Mononuclear cell (primary cell): ENCODE measurements around the gene WNT9A. TPM values are rescaled to one million over a fixed set of nuclear protein-coding genes. Genes with fewer than 3 reads are reported as not detected.

Experiments
- H3K27me3 ChIP-seq: 2 replicates; pipeline ENCODE4 v1.6.0; 2011; ENCODE audit warnings: low read length, control low read depth; ENCODE audit not compliant: insufficient read depth
- H3K4me1 ChIP-seq: 2 replicates; pipeline ENCODE4 v1.5.1; 2011; ENCODE audit warnings: mild to moderate bottlenecking, low read length, control low read depth; ENCODE audit not compliant: insufficient read depth
- H3K4me3 ChIP-seq: 2 replicates; pipeline ENCODE4 v1.5.1; 2011; ENCODE audit warnings: mild to moderate bottlenecking, low read length, moderate library complexity
- H3K9me3 ChIP-seq: 2 replicates; pipeline ENCODE4 v1.5.1; 2011; ENCODE audit warnings: low read depth, mild to moderate bottlenecking, control low read depth, low read length
- total RNA-seq: library from RNA; depleted of rRNA; stranded (reverse); fragments of >200 nt; gene quantifications from one replicate; pipeline ENCODE4 v1.2.3, GENCODE V29; 2012

WNT9A gene
- total RNA-seq, 1 donor = under 0.01 TPM

- H3K9me3 ChIP-seq = no peaks in the 10 kb centered on the region
- H3K4me1 ChIP-seq = no peaks in the 10 kb centered on the region
- no peak overlapping the region for H3K4me3 ChIP-seq
- no peaks in the 10 kb centered on the region for H3K27me3 ChIP-seq
These were observed 9.5 kb downstream of the WNT9A start for GRCh38 chr1:227938276-227938675.

GRCh38 chr1:227937838-227938145, 9.9 kb downstream of the WNT9A start:
- no peaks in the 10 kb centered on the region for H3K4me1 ChIP-seq
- H3K9me3 ChIP-seq = no peaks in the 10 kb centered on the region
- no peak overlapping the region for H3K4me3 ChIP-seq
- H3K27me3 ChIP-seq = no peaks in the 10 kb centered on the region

GRCh38 chr1:227937031-227937837, 10.5 kb downstream of the WNT9A start:
- no peaks in the 10 kb centered on the region for H3K4me1 ChIP-seq
- no peak overlapping the region for H3K4me3 ChIP-seq
- no peaks in the 10 kb centered on the region for H3K27me3 ChIP-seq
- no peaks in the 10 kb centered on the region for H3K9me3 ChIP-seq

GRCh38 chr1:227935826-227936225, 11.9 kb downstream of the WNT9A start:
- H3K27me3 ChIP-seq = no peaks in the 10 kb centered on the region
- H3K4me1 ChIP-seq = no peaks in the 10 kb centered on the region
- H3K4me3 ChIP-seq = no peak overlapping the region
- no peaks in the 10 kb centered on the region for H3K9me3 ChIP-seq

DNA sequence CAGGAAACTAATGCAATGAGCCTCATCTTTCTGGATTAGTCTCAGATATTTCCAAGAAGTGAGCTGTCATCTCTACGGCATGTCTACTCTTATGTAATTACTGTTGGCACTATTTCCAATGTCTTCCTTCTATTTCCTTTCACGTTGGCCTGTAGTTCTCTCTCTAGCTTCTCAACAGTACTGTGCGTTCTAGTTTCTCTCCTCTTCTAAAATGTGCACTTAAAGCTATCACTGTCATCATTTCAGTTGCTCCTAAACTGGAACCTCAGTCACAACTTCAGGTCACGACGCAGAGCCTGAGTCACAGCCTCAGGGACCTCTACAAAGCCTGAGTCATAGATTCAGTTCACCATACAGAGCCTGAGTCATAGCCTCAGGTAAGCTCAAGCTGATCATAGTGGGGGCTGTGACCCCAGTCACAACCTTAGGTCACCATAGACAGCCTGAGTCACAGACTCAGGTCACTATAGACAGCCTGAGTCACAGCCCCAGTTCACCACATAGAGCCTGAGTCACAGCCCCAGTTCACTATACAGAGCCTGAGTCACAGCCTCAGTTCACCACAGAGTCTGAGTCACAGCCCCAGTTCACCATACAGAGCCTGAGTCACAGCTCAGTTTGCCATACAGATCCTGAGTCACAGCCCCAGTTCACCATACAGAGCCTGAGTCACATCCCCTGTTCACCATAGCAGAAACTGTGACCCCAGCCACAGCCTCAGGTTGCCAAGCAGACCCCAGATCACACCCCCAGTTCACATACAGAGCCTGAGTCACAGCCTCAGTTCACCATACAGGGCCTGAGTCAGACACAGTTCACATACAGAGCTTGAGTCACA, 13.0 kb downstream of the WNT9A start:
- H3K4me3 ChIP-seq = no peak overlapping the region
- no peaks in the 10 kb centered on the region for H3K4me1 ChIP-seq
- H3K27me3 ChIP-seq = no peaks in the 10 kb centered on the region

GRCh38 chr1:227929751-227930472, 17.8 kb downstream of the WNT9A start:
- H3K27me3 ChIP-seq = no peaks in the 10 kb centered on the region
- H3K9me3 ChIP-seq = no peaks in the 10 kb centered on the region
- H3K4me3 ChIP-seq = no peak overlapping the region
- H3K4me1 ChIP-seq = no peaks in the 10 kb centered on the region

More for the DNA sequence above, 13.0 kb downstream of the WNT9A start:
- no peaks in the 10 kb centered on the region for H3K9me3 ChIP-seq

DNA sequence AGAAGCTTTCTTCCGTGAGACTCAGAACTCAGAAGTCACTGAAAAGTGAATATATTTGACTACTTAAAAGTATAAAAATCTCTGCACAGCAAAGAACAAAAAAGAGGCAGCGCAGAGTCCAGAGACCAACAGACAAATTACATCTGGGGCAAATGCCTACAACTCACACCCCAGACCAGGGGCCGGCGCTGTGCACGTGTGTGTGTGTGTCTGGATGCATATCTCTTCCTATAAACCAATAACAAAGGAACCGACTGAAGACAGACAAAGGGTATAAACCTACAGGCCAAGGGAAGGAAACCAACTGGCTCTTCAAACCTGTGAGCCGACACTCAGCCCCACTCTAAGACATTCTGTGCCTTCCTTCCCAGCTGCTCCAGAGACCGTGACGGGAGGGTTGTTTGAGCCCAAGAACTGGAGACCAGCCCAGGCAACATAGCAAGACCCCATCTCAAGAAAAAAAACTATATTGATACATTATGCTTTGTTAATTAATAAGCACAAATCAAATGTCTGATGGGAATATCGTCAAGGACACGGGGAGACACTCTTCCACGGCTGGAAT, 18.8 kb downstream of the WNT9A start:
- Histone ChIP-seq H3K27me3 (no peaks in the 10 kb centered on the region), H3K4me3 (no peak overlapping the region), H3K4me1 (no peaks in the 10 kb centered on the region), H3K9me3 (no peaks in the 10 kb centered on the region)

DNA sequence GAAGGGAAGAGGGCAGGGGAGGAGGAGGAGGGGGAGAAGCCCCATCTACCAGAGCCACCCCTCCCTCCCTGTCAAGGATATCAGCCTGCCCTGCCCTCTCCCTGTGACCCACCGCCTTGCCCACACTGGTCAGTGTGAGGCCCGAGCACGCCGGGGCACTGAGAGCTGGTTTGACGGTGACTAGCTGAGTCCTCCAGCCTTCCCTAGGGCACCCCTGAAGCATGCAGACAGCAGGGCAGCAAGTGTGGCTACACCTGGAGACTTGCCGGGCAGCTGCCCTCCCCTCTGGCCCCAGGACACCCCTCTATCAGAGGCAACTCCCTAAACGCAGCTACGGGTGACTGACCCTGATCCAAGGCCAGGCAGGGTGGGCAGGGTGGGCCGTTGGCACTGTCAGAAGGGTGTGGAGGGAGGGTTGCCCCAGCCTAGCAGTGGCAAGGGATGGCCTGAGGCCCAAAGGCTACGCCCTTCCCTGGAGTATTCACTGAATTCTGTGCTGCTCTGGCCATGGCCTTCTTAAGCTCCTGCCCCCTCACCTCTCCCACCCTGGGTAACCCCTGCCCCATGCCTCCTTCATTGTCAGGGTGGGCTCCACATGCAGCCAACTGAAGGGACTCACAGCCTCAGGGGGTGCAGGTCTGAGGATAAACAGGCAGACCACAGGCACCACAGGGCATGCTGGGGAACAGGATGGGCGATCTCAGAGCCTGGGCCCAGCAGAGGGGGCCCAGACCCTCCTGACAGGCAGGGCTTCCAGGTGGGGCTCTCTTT, 19.6 kb downstream of the WNT9A start:
- Histone ChIP-seq H3K9me3 (no peaks in the 10 kb centered on the region), H3K4me3 (no peak overlapping the region), H3K4me1 (no peaks in the 10 kb centered on the region), H3K27me3 (no peaks in the 10 kb centered on the region)

GRCh38 chr1:227926896-227927885, 20.5 kb downstream of the WNT9A start:
- Histone ChIP-seq H3K9me3 (no peaks in the 10 kb centered on the region), H3K4me3 (no peak overlapping the region), H3K27me3 (no peaks in the 10 kb centered on the region), H3K4me1 (no peaks in the 10 kb centered on the region)

- Histone ChIP-seq H3K4me1 (no peaks in the 10 kb centered on the region), H3K9me3 (no peaks in the 10 kb centered on the region), H3K27me3 (no peaks in the 10 kb centered on the region), H3K4me3 (no peak overlapping the region)
These were observed 21.4 kb downstream of the WNT9A start for GRCh38 chr1:227926216-227926791.

- Histone ChIP-seq H3K9me3 (no peaks in the 10 kb centered on the region), H3K27me3 (no peaks in the 10 kb centered on the region), H3K4me3 (no peak overlapping the region), H3K4me1 (no peaks in the 10 kb centered on the region)
These were observed 22.0 kb downstream of the WNT9A start for GRCh38 chr1:227925582-227926198.

DNA sequence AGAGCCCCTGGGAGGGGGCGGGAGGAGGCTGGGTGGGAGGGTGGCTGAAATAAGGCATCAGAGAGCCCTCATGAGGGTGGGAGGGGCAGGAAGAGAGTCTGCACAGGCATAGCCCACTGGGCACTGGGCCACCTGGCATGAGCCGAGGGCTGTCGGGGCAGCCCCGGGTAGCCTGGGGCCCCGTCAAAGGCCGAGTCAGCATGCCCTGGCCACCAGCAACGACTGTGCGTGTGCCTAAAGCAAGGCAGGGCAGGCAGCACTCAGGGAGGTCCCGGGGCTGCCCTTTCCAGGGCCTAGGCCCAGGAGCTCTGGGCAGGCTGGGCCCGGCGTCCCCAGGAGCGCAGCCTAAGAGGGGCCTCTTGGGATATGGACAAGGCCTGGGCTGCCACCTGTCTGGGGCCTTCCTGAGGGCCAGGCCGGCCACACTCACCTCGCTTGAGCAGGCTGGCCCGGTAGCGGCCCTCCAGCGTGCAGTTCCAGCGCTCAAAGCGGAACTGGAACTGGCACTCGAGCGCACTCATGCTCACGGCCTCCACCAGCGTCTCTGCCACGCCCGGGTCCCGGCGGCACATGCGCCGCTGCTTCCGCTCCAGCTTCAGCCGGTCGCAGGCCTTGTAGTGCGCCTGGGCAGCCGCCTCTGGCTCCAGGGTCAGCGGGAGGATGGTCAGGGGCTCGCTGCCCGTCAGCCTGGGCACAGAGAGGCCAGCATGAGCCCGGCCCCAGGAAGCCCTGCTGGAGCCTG, 22.7 kb downstream of the WNT9A start:
- no peaks in the 10 kb centered on the region for H3K4me1 ChIP-seq
- H3K27me3 ChIP-seq = no peaks in the 10 kb centered on the region
- no peak overlapping the region for H3K4me3 ChIP-seq
- no peaks in the 10 kb centered on the region for H3K9me3 ChIP-seq
